Measurements from ENCODE around the gene MB.

MB gene

DNA sequence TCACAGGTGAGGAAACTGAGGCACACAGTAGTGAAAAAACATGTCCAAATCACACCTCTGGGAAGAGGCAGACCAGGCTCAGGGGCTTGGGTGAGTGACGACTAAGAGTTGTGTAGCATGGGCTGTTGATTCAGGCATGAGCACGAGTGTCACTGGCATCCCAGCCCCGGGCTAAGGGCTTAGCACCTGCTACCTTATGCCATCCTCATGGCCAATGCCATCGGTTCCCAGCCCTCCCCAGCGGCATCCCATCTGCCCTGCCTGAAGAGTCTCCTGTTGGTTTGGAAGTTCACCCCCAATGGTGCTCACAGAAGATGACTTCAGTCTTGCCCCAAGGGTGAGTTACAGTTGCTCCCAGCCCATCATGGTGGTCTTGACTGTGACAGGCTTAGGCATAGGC, 22.4 kb downstream of the MB start:
- no peak for DNase-seq (ENCODE audit: low read depth in 2 of 2)

DNA sequence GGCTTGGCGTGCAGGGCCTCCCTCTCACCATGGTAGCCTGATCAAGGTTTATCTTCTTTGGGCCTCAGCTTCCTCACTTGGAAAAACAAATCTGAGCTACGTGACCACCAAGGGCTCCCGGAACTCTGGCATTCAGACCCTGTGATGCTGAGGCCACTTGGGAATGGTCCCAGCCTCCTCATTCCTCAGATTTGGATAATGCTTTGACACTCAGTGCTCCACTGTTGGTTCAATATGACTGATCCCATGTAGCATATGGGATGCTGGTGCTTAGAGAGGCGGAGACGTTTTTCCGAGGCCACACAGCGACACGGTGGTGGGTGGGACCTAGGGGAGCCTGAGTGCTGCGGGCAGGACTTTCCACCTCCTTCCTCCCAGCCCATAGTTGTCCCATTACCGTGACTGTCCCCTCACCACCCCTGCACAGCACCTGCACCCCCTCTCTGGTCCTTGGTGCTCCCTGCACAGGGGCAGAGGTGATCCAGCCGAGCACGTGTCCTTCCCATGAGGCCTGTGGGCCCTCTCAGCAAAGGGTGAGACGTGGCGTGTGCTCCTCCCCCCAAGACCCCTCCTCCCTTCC, 23.1 kb downstream of the MB start:
- DNase-seq (ENCODE audit: low read depth in 2 of 2), result no peak

- no peak for DNase-seq (ENCODE audit: low read depth in 2 of 2)
Observed at GRCh38 chr22:35593071-35593890, 23.8 kb downstream of the MB start.

DNA sequence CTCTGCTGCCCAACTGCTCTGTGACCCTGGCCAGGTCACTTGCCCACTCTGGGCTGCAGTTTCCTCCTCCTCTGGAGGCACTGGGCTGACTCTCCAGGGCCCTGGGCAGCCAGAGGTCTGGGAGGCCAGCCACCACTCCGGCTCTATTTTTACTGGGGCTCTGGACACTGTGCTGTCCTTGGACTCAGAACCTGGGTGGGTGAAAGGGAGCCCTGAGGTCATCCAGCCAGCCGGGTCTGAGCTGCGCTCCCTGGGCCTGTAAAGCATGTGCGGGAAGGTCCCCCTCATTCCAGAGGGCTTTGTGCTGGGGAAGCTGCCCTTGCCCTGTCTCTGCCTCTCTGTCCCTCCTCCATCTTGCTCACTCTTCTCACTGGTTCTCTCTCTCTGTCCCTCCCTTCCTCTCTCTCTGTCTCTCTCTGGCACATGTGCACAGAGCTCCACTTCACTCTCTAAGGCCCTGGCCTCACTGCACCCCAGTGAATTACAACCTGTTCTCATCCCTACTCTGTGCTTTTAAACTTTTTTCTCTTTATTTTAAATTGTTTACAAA, 24.6 kb downstream of the MB start:
- no peak for DNase-seq (ENCODE audit: low read depth in 2 of 2)

GRCh38 chr22:35591714-35592417, 25.3 kb downstream of the MB start:
- DNase-seq (ENCODE audit: low read depth in 2 of 2), result no peak

- DNase-seq (ENCODE audit: low read depth in 2 of 2), result no peak
Observed at GRCh38 chr22:35590634-35591295, 26.4 kb downstream of the MB start.

DNA sequence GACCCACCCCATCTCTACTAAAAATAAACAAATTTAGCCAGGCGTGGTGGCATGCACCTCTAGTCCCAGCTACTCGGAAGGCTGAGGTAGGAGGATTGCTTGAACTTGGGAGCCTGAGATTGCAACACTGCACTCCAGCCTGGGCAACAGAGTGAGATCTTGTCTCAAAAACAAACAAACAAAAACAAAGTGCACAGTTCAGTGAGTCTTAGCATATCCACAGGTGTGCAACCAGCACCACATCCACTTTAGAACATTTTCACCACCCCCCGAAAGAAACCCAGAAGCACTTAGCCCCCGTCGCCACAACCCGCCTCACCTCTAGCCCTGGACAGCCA, 27.4 kb downstream of the MB start:
- no peak for DNase-seq (ENCODE audit: low read depth in 2 of 2)

DNA sequence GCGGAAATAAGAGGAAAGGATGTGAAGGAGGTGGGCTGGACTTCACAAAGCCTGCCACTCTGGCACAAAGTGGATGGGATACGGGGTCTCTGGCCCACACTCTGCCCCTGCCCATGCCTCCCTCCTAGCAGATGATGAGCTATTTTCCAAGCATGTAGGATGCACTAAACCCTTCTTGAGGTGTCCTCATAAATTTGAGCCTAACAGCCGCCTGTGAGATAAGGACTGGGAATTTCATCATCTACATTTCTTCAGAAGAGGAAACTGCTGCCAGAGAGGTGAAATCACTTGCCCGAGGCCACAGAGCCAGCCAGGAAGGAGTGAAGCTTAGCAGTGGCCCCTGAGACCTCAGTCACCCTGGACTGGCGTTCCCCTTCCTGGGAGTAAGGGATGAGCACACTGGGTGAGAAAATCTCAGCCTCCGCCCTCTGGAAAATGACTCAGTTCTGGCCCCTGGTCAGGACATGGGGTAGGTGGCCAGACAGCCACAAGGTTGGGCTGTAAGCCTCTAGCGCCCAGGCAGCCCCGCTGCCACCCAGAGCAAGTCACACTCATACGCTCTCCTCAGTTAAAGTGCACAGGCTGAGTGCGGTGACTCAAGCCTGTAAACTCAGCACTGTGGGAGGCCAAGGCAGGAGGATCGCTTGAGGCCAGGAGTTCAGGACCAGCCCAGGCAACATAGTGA, 27.9 kb downstream of the MB start:
- peak in 1 of 2 experiments; percentile 26 for DNase-seq (ENCODE audit: low read depth in 2 of 2)

DNA sequence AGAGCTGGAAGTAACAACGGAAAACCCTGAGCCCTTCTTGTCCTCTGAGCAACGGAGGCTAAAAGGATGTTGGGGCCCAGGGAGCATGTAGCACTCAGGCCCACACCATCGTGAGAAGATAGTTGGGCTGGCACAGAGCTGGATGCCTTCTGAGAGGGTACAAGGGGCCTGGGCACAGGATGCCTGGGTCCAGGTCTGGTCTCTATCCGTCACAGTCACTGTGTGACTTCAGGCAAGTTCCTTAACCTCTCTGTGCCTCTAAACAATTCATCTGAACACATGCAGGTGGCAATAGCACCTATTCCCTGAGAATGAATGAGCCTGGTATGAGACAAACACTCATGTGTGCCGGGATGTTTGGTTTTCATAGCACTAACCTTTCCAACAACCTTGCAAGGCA, 29.2 kb downstream of the MB start:
- DNase-seq (ENCODE audit: low read depth in 2 of 2), result no peak

- no peak for DNase-seq (ENCODE audit: low read depth in 2 of 2)
Observed at GRCh38 chr22:35587447-35587870, 29.7 kb downstream of the MB start.

DNA sequence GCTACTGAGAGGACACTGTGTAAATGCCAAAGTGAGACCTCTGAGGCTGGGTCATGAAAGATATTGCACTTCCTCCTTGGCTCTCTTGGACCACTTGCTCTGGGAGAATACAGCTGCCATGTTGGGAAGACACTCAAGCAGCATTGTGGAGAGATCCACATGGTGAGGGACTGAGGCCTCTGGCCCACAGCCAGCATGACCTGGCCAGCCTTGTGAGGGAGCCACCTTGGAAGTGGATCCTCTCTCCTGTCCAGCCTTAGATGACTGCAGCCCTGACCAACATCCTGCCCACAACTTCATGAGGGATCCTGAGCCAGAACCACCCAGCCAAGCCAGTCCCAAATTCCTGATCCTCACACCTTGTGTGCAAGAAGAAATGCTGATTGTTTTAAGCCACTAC, 30.4 kb downstream of the MB start:
- DNase-seq (ENCODE audit: low read depth in 2 of 2), result no peak

DNA sequence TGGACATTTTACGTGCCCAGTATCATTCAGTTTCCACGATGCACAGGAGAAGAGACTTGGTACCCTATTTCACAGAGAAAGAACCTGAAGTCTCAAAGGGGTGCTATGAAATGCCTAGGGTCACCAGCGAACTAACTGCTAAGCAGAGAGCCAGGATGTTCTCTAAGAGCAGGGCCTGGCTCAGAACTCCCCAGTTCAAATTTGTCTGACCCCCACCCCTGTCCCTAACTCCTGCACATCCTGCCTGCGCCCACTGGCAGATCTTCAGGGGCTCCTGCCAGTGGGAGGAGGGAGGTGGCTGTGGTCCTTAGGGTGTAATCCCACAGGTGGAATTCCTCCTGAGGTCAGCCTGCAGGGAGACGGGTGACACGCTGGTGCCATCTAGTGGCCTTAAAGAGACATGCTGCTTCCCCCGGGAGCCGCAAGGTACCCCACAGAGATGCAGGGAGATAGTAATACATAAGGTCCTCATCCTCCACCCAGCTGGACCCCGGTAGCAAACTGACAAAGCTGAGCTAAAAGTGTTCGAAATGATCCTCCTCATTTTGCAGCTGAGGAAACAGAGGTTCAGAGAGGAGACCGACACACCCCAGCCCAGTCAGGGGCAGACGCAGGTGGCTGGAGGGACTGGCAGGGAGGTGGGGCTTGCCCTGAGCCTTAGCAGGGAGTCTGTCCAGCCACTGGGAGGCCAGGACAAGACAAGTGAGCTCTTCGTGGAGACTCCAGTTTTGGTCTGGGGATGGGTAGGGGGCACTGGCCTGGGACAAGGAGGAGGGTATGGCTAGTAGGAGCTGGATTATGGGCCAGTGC, 34.1 kb downstream of the MB start:
- no peak for DNase-seq (ENCODE audit: low read depth in 2 of 2)

GRCh38 chr22:35582218-35582860, 34.8 kb downstream of the MB start:
- no peak for DNase-seq (ENCODE audit: low read depth in 2 of 2)

DNA sequence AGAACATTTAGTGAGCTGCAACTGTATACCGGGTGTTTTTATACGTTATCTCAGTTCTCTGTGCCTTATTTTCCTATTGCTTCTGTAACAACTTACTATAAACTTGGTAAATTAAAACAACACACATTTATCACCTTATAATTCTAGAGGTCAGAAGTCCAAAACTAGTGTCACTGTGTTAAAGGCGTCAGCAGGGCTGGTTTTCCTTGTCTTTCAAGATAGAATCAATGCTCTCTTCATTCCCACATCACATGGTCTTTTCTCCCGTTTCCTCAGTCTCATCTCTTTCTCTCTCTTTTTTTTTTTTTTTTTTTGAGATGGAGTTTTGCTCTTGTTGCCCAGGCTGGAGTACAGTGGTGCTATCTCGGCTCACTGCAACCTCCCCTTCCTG, 36.1 kb downstream of the MB start:
- DNase-seq (ENCODE audit: low read depth in 2 of 2), result no peak

GRCh38 chr22:35580351-35581022, 36.6 kb downstream of the MB start:
- DNase-seq (ENCODE audit: low read depth in 2 of 2), result no peak

DNA sequence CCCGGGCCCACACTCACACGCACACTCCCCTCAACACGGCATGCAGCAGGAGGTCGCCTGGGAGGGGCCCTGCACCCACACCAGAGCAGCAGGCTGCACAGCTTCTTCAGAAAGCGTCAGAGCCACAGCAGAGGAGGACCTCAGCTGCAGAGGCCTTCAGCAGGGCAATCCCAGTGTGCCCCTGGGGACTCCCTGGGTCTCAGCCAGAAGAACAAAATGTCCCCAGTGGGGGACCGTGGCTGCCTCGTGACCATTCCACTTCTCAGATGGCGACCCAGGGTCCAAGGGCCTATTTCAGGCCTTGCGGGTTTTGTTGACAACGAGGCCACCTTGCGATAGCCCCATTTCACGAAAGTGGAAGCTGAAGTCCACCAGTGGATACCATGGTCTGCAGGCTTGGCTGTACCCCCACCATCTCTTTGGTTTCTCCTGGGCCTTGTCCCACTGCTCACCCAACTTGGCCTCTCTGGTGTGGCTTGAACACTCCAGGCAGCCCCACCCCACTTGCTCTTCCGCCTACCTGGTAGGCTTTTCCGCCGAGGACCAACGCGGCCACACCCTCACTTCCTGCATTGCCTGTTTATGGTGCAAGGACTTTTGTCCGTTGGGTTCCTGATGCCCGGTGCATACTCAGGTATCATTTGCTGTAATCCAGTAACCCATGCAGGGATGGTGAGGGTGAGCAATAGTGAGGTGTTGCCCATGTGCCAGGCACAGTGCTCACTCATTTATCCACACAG, 38.1 kb downstream of the MB start:
- no peak for DNase-seq (ENCODE audit: low read depth in 2 of 2)

GRCh38 chr22:35577799-35578659, 39.1 kb downstream of the MB start:
- DNase-seq (ENCODE audit: low read depth in 2 of 2), result no peak

DNA sequence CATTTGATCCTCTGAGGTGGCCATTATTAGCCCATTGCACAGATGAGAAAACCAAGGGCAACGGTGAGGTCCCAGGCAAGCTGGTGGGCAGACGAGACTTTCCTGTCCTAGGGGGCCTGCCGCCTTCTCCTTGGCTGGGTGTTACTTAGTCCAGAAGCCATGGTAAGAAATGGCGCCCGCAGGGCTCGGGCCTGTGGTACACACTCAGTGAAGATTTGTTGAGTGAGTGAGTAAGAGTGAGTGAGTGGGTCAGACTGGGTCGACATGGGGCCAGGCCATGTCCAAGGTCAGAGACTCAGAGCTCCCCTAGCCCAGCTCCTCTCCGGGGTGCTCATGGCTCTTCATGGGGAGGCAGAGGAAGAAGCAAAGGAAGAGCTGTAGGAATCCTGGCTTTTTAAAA, 40.5 kb downstream of the MB start:
- no peak for DNase-seq (ENCODE audit: low read depth in 2 of 2)
